ENCODE results near the gene DNAJC12. TPM values are rescaled to one million over a fixed set of nuclear protein-coding genes. Genes with fewer than 3 reads are reported as not detected.
"Not testable (repeated sequence)": the region's sequence is repeated elsewhere in the genome, so short reads cannot be mapped to it uniquely, and the experiment has no call there.

DNAJC12 gene
- total RNA-seq, 1 donor from 2014 or later: 3.2 TPM

DNA sequence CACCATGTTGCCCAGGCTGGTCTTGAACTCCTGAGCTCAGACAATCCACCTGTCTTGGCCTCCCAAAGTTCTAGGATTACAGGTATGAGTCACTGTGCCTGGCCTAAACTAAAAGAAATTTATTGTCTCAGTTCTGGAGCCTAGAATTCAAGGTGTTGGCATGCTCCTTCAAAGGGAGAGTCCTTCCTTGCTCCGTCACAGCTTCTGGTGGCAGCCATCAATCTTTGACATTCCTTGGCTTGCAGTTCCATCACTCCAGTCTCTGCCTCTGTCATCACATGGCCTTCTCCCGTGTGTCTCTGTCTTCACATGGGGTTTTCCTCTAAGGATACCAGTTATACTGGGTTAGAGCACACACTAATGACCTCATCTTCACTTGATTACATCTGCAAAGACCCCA, 55.5 kb downstream of the DNAJC12 start:
- intact Hi-C loops (cut with DNase I): no loop called here
- H3K4me3 ChIP-seq: no peak overlapping the region
- H3K9me3 ChIP-seq: no peaks in the 10 kb centered on the region
- H3K27me3 ChIP-seq: no peaks in the 10 kb centered on the region
- H3K36me3 ChIP-seq: no peaks in the 10 kb centered on the region
- DNase-seq (ENCODE audit: low spot score in 2 of 2): no peak
- no peaks in the 10 kb centered on the region for H3K4me1 ChIP-seq
- no peak overlapping the region for H3K27ac ChIP-seq
- TF ChIP-seq, protein P1, sequence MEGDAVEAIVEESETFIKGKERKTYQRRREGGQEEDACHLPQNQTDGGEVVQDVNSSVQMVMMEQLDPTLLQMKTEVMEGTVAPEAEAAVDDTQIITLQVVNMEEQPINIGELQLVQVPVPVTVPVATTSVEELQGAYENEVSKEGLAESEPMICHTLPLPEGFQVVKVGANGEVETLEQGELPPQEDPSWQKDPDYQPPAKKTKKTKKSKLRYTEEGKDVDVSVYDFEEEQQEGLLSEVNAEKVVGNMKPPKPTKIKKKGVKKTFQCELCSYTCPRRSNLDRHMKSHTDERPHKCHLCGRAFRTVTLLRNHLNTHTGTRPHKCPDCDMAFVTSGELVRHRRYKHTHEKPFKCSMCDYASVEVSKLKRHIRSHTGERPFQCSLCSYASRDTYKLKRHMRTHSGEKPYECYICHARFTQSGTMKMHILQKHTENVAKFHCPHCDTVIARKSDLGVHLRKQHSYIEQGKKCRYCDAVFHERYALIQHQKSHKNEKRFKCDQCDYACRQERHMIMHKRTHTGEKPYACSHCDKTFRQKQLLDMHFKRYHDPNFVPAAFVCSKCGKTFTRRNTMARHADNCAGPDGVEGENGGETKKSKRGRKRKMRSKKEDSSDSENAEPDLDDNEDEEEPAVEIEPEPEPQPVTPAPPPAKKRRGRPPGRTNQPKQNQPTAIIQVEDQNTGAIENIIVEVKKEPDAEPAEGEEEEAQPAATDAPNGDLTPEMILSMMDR (IDR thresholded peaks at IDR 0.05): no peak

- intact Hi-C loops (cut with DNase I): loop anchor here (1.0 kb wide), 1 partner anchor 84 kb away; no protein-coding TSS in a partner anchor
- TF ChIP-seq, protein P1 (IDR thresholded peaks at IDR 0.05): no peak
- no peaks in the 10 kb centered on the region for H3K27me3 ChIP-seq
- H3K4me1 ChIP-seq: no peaks in the 10 kb centered on the region
- no peak overlapping the region for H3K4me3 ChIP-seq
- no peaks in the 10 kb centered on the region for H3K36me3 ChIP-seq
- no peaks in the 10 kb centered on the region for H3K9me3 ChIP-seq
- H3K27ac ChIP-seq: no peak overlapping the region
- no peak for DNase-seq (ENCODE audit: low spot score in 2 of 2)
Observed at GRCh38 chr10:67780759-67781538, 57.0 kb downstream of the DNAJC12 start.

- H3K9me3 ChIP-seq; H3K27me3 ChIP-seq; DNase-seq (ENCODE audit: low spot score in 2 of 2); H3K4me1 ChIP-seq; H3K4me3 ChIP-seq; H3K36me3 ChIP-seq; H3K27ac ChIP-seq: not testable (repeated sequence)
- intact Hi-C loops (cut with DNase I): loop anchor here (1.0 kb wide), 1 partner anchor 83 kb away; no protein-coding TSS in a partner anchor
Observed at GRCh38 chr10:67780204-67780621, 57.8 kb downstream of the DNAJC12 start.

DNA sequence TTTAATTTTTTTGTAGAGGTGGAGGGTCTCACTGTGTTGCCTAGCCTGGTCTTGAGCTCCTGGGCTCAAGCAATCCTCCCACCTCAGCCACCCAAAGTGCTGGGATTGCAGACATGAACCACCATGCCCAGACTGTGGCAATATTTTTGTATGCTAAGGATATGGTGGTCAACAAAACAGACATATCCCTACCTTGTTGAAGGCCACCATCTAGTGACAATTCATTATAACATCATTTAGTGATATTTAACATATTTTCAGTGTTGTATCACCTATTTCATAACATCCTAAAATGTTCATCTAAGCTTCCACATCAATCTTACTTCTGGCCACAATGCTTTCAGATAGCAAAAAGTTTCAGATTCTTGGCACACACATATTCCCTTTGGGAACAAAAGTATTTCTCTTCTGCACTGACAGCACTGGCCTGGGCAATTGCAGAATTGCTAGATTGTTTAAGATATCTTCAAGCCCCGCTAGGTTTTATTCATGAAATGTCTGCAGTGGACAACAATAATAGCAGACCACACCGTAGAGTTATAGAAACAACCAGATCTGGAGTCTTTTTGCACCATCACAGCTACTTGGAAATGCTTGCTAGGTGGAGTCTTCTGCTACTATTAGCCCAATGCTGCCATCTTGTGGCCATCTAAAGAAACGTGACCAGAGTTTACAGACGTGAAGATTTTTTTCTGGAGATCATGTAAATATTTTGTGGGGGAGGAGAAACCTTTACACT, 58.4 kb downstream of the DNAJC12 start:
- Histone ChIP-seq H3K27me3 (no peaks in the 10 kb centered on the region), H3K9me3 (no peaks in the 10 kb centered on the region), H3K36me3 (no peaks in the 10 kb centered on the region), H3K4me3 (no peak overlapping the region), H3K4me1 (no peaks in the 10 kb centered on the region), H3K27ac (no peak overlapping the region)
- DNase-seq (ENCODE audit: low spot score in 2 of 2): peak in 1 of 2 donors; percentile 82
- intact Hi-C loops (cut with DNase I): loop anchor here (1.0 to 2.0 kb wide), 2 partner anchors 82 to 113 kb away; no protein-coding TSS in a partner anchor
- TF ChIP-seq, protein P1 (IDR thresholded peaks at IDR 0.05): peak; percentile 62 to 92 (median 76)

DNA sequence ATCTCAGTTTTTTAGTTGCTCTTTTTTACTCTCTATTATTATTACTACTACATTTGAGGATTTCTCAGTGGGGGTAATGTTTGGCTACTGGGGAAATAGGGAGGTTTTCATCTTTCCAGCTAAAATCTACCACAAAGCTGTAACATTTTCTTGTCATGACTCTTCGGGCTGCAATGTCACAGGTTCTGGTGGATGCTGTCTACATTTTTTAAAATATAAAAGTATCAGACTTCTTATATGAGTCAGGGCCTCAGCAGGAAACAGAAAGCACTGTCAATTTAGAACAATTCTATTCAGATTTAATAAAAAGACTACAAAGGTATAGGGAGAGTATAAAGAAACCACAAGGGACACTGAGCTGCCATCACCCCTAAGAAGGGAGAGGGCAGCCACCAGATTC, 61.6 kb downstream of the DNAJC12 start:
- Histone ChIP-seq H3K27ac (no peak overlapping the region), H3K27me3 (no peaks in the 10 kb centered on the region), H3K9me3 (no peaks in the 10 kb centered on the region), H3K4me3 (no peak overlapping the region), H3K4me1 (no peaks in the 10 kb centered on the region), H3K36me3 (no peaks in the 10 kb centered on the region)
- intact Hi-C loops (cut with DNase I): no loop called here
- DNase-seq (ENCODE audit: low spot score in 2 of 2): no peak
- TF ChIP-seq, protein P1 (IDR thresholded peaks at IDR 0.05): no peak

DNA sequence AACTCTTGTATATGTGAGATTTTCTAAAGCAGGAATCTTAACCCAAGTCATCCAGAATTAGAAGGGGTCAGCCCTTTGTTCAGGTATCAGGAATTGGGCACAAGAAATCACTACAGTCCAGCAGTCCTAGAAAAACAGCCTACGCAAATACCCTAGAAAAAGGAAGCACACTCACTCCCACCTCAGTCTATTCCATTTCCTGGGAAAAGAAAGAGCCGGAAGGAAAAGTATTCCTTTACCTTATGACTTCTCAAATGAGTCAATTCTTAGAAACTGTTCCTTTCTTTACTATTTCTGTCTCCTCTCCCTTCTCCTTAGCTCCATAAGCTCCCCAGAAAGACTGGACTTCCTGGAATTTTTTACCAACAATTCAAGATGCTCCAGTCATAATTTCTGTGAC, 62.7 kb downstream of the DNAJC12 start:
- Histone ChIP-seq H3K36me3 (no peaks in the 10 kb centered on the region), H3K27ac (no peak overlapping the region), H3K27me3 (no peaks in the 10 kb centered on the region), H3K4me1 (no peaks in the 10 kb centered on the region), H3K4me3 (no peak overlapping the region), H3K9me3 (no peaks in the 10 kb centered on the region)
- TF ChIP-seq, protein P1 (IDR thresholded peaks at IDR 0.05): no peak
- DNase-seq (ENCODE audit: low spot score in 2 of 2): no peak
- intact Hi-C loops (cut with DNase I): no loop called here
